ENCODE measurements around the gene SLC19A2.
A peak's percentile ranks its signal among the peaks of the same experiment; 100 is the strongest.
"Not testable (repeated sequence)": the region's sequence is repeated elsewhere in the genome, so short reads cannot be mapped to it uniquely, and the experiment has no call there.

SLC19A2 gene

DNA sequence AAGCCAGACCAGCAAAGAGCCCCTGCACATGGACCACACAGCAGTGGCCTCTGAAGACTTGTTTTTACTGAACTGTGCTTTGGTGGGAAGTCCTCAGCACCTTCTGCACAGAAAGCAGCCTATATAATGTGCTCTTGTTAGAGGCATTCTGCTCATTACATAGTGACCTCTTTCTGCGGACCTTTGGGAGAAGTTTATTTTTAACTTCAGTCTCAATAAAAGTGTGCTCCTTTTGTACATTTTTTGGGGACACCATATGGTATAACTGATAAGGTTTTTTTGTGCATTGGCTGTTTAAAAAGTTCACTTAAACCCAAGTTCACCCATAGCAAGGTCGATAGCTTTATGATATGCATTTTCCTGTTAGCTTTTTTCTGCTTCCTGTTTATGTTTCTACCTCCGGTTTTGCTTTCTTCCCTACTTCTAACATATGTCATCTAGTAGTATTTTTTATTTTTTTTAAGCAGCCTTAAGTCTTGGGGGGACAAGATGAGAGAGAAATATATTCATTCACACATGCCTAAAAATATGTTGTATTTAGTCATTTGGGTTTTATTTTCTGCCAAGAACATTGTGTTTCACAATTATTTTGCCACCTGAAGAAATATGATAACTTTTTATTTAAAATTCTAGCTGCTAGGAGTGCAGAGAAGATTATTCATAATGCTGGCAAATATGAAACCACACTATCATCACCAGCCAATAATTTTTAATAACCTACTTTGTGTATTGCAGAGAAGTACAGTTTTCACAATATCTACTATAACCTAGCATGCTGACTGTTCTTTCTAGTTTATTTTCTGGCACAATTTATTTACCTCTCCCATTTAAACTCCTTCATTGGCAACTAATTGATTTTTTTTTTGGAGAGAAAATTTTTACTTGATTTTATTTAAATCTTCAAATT is 22.9 kb upstream of the SLC19A2 start:
- DNase-seq, result peak; percentile 57

DNA sequence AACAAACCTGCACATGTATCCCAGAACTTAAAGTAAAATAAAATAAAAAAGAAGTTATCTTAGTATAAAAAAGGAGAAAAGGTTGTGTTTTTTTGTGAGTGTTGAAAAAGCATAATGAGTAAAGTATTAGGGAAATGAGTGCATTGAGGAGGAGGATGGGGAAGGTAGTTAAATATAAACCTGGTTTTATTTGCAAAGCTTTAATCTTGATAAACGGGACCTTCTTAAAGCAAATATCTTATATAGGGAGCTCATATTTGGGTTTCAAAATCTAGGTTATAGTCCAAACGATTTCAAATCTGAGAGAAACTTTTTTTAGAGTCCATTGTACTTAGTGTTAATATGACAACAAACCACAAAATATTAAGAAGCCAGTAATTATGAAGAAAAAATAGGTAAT is 21.7 kb upstream of the SLC19A2 start:
- no peak for DNase-seq

DNA sequence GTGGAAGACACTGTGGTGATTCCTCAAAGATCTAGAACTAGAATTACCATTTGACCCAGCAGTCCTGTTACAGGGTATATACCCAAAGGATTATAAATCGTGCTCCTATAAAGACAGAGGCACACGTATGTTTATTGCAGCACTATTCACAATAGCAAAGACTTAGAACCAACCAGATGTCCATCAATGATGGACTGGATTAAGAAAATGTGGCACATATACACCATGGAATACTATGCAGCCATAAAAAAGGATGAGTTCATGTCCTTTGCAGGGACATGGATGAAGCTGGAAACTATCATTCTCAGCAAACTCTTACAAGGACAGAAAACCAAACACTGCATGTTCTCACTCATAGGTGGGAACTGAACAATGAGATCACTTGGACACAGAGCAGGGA is 17.9 kb upstream of the SLC19A2 start:
- not testable (repeated sequence) for DNase-seq

DNA sequence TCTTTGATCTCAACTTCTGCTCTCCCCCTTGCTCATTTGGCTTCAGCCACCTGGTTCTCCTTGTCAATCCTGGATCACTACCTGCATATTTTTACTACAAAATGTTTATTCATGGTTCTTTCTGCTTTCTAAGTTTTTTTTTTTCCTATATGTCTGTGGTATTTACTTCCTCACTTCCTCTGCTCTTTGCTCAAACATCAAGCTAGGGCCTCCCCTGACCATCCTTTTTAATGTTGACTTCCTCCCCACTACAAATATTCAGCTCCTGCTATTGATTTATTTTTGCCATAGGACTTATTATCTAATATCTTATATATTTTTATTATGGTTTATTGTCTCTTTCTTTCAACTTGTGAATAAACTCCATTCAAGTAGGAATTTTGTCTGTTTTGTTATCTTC is 14.1 kb upstream of the SLC19A2 start:
- DNase-seq, result no peak

DNA sequence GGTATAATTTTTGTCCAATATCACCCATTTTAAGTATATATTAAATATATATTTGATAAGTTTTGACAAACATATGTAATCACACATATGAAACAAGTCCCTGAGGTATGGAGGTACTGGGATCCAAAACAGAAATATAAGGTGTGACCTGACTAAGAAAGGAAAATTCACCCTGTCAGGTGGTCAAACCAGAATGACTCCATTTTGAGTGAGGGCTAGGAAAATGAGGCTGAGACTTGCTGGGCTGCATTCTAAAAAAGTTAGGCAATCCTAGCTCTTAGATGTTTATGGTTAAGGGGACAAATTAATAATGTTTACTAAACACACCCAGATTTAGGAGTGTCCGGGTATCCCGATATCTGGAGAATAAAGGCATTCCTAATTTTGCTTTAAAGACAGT is 11.6 kb upstream of the SLC19A2 start:
- no peak for DNase-seq

DNA sequence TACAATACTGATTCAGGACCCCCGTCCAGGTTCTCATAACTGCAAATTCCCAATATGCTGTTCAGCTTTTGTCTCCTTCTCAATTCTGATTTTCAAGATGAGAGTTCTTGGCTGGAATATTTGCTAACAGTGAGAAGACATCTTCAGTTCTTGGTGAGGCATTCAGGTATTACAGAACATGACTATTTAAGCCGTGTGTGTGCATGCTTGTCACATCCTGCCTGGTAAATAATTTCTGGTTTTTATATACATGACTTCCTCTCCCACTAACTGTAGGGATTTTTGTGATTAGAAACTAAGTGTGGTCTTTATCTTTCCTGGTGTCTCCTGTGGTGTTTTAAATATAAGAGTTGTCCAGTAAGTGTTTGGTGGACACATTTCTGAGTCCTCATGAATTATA is 10.2 kb upstream of the SLC19A2 start:
- DNase-seq, result no peak

DNA sequence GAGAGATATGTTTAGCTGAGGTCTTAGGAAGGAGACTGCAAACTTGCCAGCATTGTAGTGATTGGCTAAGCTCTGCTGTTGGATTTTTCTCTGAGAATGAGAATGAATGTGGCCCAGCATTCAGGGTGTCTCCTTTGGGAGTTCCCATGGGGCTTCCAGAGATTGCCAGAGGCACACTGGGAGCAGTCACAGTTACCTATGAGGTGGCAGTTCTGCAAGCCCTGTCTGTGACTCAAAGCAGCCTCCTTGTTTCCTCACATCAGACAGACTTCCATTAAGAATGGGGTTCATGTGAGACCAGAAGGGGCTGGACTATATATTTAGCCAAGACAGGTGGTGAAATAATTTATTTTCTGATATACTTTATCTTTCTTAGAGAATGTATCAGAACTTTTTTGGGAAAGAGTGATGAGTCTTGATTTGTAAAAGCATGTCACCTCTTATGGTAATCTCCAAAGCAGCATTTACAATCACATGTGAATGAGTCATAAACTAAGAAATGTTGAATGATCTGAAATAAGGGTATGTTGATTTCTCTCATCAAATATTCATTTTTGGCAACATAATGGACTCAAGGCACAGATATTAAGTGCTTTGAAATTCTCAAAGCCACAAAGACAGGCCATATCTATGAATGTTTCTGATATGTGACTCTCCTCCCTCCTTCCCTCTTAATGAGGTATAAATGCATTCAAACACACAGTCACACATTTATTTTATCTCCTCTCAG is 9.5 kb upstream of the SLC19A2 start:
- DNase-seq, result no peak

DNA sequence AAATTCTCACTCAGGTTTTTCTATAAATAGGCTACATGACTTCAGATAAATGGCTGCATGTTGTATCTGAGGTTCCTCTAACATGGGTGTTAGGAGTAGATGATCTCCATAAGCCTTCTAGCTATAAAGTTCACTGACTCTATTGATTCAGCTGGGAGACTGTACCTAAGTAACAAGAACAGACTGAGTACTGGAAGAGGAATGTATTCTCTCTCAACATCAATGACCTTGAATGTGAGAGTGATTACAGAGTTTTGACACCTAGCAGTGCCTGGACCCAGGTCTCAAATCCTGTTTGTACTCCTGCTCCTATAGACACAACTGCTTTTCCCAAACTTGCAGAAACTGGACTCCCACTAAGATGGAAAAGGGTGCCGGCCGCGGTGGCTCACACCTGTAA is 8.6 kb upstream of the SLC19A2 start:
- DNase-seq, result no peak

DNA sequence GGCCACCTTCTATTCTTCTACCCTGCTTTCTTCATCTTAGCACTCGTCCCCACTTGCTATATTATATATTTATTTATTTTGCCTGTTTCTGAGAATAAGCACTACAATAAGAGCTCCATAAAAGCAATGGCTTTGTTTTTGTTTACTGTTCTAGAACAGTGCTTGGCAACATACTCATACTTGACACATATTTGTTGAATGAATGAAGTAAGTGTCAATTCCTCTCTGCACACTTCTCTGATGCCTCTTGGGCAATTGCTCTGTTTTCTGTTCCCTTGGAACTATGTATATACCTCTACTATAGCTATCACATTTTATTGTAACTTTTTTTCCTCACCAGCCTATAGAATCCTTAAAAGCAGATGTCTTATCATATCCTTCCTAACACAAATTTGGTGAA is 7.5 kb upstream of the SLC19A2 start:
- no peak for DNase-seq

DNA sequence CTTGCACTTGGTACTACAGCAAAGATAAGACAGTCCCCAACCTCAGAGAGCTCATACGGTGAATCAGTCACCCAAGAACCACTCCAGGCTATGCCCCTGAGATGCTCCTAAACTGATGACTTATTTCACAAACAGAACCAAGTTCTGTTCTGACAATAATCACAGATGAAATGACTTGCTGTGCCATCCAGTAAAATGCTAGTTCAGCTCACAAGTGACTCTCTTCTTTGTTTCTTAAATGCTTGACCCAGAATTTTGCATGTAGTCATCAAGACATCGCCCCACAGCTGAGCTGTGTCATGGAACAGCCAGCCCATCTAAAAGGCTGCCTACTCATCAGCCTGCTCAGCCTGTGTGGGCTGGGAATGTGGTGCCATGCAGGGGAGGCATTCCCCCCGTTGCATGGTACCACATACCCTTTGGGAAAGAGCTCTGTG is 6.1 kb upstream of the SLC19A2 start:
- DNase-seq, result no peak

DNA sequence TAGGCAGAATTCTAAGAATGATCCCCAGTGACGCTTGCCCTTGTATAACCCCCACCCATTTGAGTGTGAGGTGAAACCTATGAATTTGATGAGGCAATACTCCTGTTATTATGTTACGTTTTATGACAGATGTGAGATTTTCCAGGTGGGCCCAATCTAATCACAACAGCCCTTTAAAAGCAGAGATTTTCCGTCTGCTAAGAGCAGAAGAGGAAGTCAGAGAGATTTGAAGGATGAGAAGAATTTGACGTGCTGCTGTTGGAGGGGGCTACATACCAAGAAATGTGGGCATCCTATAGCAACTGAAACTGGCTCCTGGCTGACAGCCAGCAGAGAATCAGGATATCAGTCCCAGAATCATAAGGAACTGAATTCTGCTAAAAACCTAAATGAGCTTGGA is 2.4 kb upstream of the SLC19A2 start:
- DNase-seq, result no peak

DNA sequence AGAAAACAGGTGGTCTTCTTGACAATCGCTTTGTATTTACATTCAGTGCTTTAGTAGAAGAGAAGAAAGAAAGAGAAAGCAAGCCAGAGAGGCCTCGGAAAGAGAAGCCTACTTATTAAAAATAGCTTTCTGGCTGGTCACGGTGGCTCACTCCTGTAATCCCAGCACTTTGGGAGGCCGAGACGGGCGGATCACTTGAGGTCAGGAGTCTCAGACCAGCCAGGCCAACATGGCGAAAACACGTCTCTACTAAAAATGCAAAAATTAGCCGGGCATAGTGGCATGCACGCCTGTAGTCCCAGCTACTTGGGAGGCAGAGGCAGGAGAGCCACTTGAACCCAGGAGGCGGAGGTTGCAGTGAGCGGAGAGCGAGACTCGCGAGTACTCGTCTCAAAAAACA is 1.8 kb upstream of the SLC19A2 start:
- DNase-seq, result no peak

DNA sequence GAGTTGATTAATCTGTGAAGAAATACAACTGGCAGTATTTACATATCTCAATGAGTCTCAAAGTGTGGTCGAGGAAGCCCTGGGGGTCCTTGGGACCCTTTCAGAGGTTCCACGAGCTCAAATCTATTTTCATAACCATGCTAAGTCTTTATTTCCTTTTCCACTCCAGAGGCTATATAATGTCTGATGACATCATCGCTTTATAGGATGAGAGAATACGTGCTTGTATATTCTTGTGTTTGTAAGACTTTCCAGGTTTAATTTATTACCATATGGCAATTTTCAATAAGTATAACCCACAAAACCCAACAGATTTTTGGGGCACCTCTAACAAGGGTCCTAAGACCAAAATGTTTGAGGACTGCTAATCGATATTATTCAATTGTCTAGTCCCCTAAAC is 1.4 kb upstream of the SLC19A2 start:
- DNase-seq, result no peak

DNA sequence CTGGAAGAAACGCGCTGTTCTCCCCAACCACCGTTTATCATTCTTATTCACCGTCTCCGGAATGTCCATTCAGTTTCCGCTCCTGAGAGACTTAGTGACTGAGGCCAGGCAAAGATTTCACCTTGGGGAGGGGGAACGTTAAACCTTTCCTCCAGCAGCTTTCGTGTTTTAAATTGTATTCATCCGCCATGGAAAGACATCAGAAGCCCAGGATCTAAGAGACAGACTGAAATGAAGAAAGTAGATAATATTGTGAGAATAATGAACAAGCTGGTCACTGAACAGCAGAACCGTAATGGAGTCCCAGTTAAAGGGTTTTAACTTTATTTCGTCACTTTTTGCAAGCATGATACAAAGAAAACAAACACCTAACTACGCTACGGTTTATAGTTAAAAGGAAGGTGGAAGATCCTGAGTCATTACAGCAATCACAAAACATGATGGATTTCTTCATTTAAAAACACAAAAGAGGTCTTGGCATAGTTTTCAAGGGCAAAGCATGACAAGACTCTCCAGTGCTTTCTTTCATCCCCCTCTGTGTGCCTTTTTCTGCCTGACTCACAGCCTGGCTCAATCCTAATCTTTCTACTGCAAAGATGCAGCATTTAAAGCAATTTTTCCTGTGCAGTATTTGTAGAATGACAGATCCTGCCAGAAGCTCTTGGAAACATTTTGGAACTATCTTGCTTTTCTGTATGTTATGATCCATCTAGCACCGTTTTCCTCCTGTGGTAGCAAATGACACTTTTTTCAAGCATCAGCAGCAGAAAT is 722 bp upstream of the SLC19A2 start:
- DNase-seq, result peak; percentile 23

DNA sequence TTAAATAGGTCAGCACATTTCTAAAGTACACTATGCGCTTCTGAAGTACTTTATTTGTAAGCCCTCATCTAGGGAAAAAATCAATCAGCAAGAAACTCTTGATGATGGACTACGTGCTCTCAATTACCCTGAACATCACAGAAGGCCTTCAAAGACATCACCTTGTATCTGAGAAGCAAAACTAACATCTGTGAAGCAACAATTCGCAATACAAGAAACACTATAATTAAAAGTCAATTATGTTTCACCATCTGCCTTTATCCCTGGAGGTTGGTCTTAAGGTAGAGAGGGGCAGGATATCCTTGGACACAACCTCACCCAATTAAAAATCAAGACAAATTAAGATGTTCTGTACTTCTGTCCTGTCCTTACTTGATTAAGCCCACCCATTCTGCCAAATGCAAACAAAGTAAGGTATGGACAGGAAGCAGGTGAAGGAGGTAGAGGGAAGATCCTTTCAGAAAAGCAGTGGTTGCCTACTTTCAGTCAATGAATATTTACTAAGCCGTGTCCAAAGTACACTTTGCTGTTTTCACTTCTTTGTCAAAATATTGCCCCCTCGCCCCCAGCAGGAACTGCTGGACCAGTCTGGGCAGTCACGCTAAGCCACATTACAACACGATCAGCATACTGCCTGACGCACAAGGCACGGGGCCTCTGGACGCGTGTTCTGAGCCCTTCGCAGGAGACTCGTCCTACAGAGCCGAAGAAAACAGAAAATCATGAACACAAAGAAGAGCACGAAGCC is 887 bp downstream of the SLC19A2 start:
- peak; percentile 71 for DNase-seq

DNA sequence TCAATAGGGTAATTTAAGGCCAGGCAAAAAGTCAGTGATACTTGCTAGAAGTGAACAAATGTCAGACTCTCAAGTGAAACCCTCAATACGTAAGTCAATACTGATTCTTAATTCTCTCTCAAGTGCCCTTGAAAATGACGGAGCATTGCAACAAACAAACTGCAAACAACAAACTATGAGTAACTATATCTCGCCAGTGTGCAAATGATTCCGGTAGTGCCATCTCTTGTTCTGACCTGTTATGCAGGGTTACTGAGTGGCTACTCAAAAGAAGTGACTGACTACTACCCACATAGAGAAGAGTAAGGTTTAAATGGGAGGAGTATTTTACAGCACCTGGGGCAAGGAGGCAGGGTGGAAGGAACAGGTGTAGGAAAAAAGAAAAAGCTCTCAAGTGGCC is 1.6 kb downstream of the SLC19A2 start:
- DNase-seq, result no peak

DNA sequence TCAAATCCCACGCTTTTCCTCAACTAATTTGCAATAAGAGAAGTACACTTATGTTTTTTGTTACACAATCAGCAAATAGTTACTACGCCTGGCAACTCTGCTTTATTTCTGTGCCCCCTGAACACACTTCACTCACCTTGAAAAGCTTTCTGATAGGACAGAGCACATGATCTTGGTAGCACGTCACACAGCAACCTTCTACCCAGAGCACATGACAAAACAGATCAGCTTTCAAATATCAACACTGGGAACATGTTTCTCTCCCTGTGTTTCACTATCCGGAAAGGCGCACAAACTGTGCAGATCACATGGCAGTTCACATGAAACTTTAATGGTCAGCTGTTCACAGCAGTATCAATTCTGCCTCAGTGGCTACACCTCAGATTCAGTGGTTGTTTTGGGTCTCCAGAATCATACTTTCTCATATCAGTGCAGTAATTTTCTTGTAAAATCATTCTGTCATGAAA is 2.2 kb downstream of the SLC19A2 start:
- DNase-seq, result no peak

DNA sequence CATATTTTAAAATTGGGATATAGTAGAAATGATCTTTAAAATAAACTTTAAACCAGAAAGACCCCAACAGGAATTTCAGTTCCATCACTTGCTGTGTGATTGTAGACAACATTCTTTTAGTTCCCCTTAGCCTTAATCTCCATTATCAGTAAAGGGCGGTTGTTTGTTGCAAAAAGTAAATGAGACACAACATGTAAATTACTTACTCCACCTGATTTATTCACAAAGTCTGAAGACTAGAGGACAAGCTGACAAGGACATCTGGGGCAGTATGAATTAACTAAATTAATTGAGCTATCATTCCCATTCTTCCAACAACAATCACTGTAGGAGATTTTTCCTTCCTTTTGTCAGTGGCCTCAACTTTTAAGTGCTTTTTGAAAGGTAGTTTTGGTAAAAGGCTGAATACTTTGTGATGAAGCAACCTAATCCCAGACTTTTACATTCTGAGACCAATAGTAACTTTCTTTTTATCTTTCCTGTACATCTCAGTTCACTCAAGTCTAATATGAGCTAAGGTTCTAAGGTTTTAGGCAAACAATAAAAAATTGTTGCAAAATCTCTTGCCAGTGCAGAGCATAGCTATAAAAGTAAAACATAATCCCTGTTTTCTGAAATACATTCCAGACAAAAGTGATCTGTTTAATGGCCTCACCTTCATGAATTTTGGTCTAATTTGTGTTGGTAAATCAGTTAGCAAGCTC is 6.2 kb downstream of the SLC19A2 start:
- DNase-seq, result no peak

DNA sequence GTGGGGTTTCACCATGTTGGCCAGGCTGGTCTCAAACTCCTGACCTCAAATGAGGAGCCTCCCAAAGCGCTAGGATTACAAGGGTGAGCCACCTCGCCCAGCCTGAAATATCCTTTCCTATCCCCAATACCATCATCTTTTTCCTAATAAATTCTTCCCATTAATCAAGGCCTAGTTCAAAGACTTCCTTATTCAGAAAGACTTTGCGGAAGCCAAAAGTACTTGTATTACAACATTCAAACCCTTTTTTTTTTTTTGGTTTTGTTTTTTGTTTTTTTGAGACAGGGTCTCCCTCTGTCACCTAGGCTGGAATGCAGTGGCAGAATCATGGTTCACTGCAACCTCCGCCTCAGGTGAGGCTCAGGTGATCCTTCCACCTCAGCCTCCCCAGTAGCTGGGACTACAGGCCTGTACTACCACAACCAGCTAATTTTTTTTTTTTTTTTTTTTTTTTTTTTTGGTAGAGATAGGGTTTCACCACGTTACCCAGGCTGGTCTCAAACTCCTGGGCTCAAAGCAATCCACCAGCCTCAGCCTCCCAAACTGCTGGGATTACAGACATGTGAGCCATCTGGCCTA is 7.6 kb downstream of the SLC19A2 start:
- no peak for DNase-seq

DNA sequence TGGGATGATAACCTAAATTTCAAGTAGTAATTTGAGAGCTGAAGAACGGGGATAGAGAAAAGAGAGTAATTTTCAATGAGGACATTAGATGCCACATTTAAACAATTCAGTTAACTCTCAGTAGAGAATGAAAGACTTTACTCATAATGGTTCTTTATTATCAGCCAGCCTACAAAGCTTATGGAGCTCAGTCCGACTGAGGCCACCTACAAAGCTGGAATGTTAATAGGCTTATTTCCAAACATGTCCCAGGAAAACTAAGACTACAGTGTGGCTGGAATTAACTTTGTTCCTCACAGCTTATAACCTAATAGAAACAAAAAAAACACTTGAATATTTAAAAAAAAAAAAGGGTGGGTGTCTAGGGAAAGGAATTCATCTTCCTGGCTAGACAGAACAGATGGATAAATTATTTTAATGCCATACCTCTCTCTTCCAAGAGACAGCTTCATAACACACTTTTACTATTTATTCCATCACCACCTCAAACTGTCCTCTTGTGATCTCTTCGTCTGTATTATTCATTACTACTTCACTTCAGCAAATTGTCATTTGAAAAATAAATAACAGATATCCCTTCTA is 9.8 kb downstream of the SLC19A2 start:
- no peak for DNase-seq

DNA sequence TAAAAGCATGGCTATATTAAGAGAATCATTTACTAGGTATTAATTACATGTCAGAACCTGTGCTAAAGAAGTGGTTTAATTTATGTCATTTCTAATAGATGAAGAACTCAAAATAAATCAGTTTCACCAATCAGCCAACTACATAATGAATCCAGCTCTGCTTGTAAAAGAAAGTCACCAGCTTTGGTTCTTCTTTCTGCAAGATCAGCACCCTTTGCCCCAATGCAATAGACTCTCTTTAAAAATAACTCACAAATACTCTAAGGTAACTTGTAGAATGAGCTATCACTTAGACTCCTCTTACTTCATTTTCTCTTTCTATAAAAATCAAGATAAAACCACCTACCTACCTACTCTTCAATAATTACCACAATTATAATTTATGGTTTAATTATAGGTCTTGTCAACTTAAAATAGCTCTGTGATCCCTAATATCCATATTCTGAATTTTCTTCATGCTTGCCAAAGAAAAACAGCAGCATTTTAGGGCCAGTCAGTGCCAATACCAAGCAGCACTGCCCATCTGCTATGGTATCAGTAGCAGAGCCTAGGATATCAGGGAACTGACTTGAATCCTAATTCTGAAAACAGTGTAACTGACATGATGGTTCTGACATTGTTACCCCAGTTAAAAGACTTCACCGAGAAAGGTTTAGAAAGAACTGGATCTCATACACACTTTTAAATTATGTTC is 11.3 kb downstream of the SLC19A2 start:
- no peak for DNase-seq
